Ovary (tissue), 3 donors: ENCODE measurements around the gene FARS2.

Source experiments
- EP300 ChIP-seq: sonication (generic); formaldehyde crosslinking; IDR thresholded peaks from one replicate; pipeline ENCODE4 v1.6.1; 2017; ENCODE audit warnings: antibody characterized with exemption
- POLR2A ChIP-seq: fragments of 450-650 bp; IDR thresholded peaks from one replicate; pipeline ENCODE4 v1.6.1; 2017; ENCODE audit warnings: antibody characterized with exemption, mild to moderate bottlenecking, moderate library complexity
- TF ChIP-seq, protein P1 (sequence below), 3 donors: fragments of 450-650 bp in 2 of 3; fragments of 200-600 bp in 1 of 3; IDR thresholded peaks; one replicate each; pipeline versions ENCODE4 v1.5.1 to v1.8.0; 2016 to 2022; ENCODE audit warnings: antibody characterized with exemption in 3 of 3, mild to moderate bottlenecking in 1 of 3
- donor health status: DM: no; HTN: no; CAD: no.

DNA sequence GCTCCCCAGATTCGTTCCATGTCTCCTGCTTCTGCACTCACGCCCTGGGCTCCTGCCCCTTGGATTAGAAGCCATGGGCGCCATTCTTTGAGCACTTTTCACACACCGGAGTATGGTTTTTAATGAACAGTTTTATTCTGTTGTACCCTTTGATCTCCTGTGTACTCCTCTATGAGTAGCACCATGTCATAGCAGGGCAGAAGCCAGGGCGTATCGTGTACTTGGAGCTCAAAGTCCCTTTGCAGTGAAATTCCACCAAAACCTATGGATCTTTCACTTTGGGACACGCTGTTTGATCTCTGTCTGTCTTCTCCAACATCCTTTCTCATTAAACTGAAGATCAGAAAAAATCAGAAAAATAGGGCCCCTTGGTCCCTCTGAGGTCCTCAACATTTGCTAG is 470.1 kb downstream of the FARS2 start:
- TF ChIP-seq, protein P1, sequence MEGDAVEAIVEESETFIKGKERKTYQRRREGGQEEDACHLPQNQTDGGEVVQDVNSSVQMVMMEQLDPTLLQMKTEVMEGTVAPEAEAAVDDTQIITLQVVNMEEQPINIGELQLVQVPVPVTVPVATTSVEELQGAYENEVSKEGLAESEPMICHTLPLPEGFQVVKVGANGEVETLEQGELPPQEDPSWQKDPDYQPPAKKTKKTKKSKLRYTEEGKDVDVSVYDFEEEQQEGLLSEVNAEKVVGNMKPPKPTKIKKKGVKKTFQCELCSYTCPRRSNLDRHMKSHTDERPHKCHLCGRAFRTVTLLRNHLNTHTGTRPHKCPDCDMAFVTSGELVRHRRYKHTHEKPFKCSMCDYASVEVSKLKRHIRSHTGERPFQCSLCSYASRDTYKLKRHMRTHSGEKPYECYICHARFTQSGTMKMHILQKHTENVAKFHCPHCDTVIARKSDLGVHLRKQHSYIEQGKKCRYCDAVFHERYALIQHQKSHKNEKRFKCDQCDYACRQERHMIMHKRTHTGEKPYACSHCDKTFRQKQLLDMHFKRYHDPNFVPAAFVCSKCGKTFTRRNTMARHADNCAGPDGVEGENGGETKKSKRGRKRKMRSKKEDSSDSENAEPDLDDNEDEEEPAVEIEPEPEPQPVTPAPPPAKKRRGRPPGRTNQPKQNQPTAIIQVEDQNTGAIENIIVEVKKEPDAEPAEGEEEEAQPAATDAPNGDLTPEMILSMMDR (IDR thresholded peaks at IDR 0.05): no peak
- TF ChIP-seq POLR2A (no peak), EP300 (no peak)
